Hematopoietic multipotent progenitor cell (in vitro differentiated cells): ENCODE data around the gene TGFA. TPM values are rescaled to one million over a fixed set of nuclear protein-coding genes. Genes with fewer than 3 reads are reported as not detected.

Source experiments
- DNase-seq, 3 donors: peaks; one replicate each; pipeline ENCODE4 v3.0.0-alpha.2; 2011 to 2015; ENCODE audit warnings: low read depth in 2 of 3, low spot score in 2 of 3
- total RNA-seq: library from RNA; depleted of rRNA; stranded (reverse); fragments of >200 nt; gene quantifications from one replicate; pipeline ENCODE4 v1.2.3, GENCODE V29; 2012

Gene TGFA
- total RNA-seq, 1 donor: 0.27 TPM

GRCh38 chr2:70501215-70501614, 52.4 kb downstream of the TGFA start:
- DNase-seq: no peak

GRCh38 chr2:70499253-70499652, 54.4 kb downstream of the TGFA start:
- no peak for DNase-seq

- DNase-seq: no peak
Observed at GRCh38 chr2:70498528-70498927, 55.1 kb downstream of the TGFA start.

GRCh38 chr2:70498054-70498453, 55.6 kb downstream of the TGFA start:
- DNase-seq: peak in 2 of 3 donors; percentile 17 to 42

GRCh38 chr2:70496819-70497218, 56.8 kb downstream of the TGFA start:
- DNase-seq: no peak

GRCh38 chr2:70494293-70494886, 59.2 kb downstream of the TGFA start:
- no peak for DNase-seq

GRCh38 chr2:70490381-70490780, 63.2 kb downstream of the TGFA start:
- DNase-seq: no peak

- no peak for DNase-seq
Observed at GRCh38 chr2:70489165-70489564, 64.5 kb downstream of the TGFA start.

- DNase-seq: no peak
Observed at GRCh38 chr2:70484086-70484485, 69.5 kb downstream of the TGFA start.

GRCh38 chr2:70482401-70482800, 71.2 kb downstream of the TGFA start:
- DNase-seq: no peak

GRCh38 chr2:70480468-70480867, 73.2 kb downstream of the TGFA start:
- no peak for DNase-seq

GRCh38 chr2:70479816-70480215, 73.8 kb downstream of the TGFA start:
- DNase-seq: no peak

GRCh38 chr2:70477441-70477844, 76.2 kb downstream of the TGFA start:
- DNase-seq: no peak

GRCh38 chr2:70475266-70475665, 78.4 kb downstream of the TGFA start:
- peak in 2 of 3 donors; percentile 18 to 63 for DNase-seq

GRCh38 chr2:70474256-70474848, 79.3 kb downstream of the TGFA start:
- DNase-seq: no peak

- no peak for DNase-seq
Observed at GRCh38 chr2:70473101-70473722, 80.4 kb downstream of the TGFA start.

- DNase-seq: peak in 2 of 3 donors; percentile 13 to 62
Observed at GRCh38 chr2:70472221-70472890, 81.3 kb downstream of the TGFA start.

- DNase-seq: no peak
Observed at GRCh38 chr2:70471129-70471528, 82.5 kb downstream of the TGFA start.

- no peak for DNase-seq
Observed at GRCh38 chr2:70469961-70470360, 83.7 kb downstream of the TGFA start.

GRCh38 chr2:70469435-70469834, 84.2 kb downstream of the TGFA start:
- DNase-seq: no peak

GRCh38 chr2:70468878-70469277, 84.7 kb downstream of the TGFA start:
- peak in 1 of 3 donors; percentile 24 for DNase-seq
